Adrenal gland (tissue), 12 donors: ENCODE results near the gene C20orf144. TPM values are rescaled to one million over a fixed set of nuclear protein-coding genes. Genes with fewer than 3 reads are reported as not detected.

ENCODE experiments used
- DNase-seq, 7 donors: peaks; one replicate each; pipeline ENCODE4 v3.0.0-alpha.2; 2019 to 2020
- H3K27ac ChIP-seq, 5 donors: fragments of 200-600 bp; sonication (generic) in 4 of 5; 1 replicate in 3 of 5; 2 replicates in 2 of 5; pipeline versions ENCODE4 v1.5.1 to v1.8.0; 2016 to 2020; ENCODE audit warnings: mild to moderate bottlenecking in 1 of 5
- H3K27me3 ChIP-seq: fragments of 200-600 bp; 2 replicates; pipeline ENCODE4 v1.8.0; 2021
- H3K36me3 ChIP-seq, 2 donors: fragments of 200-600 bp; replicated peaks in 1 of 2; 1 replicate in 1 of 2; 2 replicates in 1 of 2; pipeline versions ENCODE4 v1.5.1 to v1.8.0; 2018 to 2022
- H3K4me1 ChIP-seq, 2 donors: fragments of 200-600 bp; replicated peaks in 1 of 2; 1 replicate in 1 of 2; 2 replicates in 1 of 2; pipeline versions ENCODE4 v1.5.1 to v1.8.0; 2018 to 2021
- H3K4me3 ChIP-seq, 4 donors: fragments of 200-600 bp; sonication (generic) in 3 of 4; one replicate each; pipeline ENCODE4 v1.5.1; 2016 to 2018
- H3K9me3 ChIP-seq, 3 donors: fragments of 200-600 bp; sonication (generic) in 1 of 3; replicated peaks in 1 of 3; 1 replicate in 2 of 3; 2 replicates in 1 of 3; pipeline versions ENCODE4 v1.5.1 to v1.8.0; 2016 to 2021
- POLR2A ChIP-seq, 2 donors: fragments of 450-650 bp; IDR thresholded peaks; one replicate each; pipeline ENCODE4 v1.6.1; 2017; ENCODE audit warnings: antibody characterized with exemption in 2 of 2, mild to moderate bottlenecking in 2 of 2, moderate library complexity in 1 of 2
- WGBS, 4 donors: extraction: QIAGEN DNeasy Blood & Tissue Kit in 2 of 4; methylation state at CpG; one replicate each; pipeline versions ENCODE4 v1.1.5 to v1.1.7; 2013 to 2017; 5-methylcytosine and 5-hydroxymethylcytosine counted together
- intact Hi-C, 2 donors: fragments of 100-400 bp; cut with DNase I; formaldehyde crosslinking; loops; one replicate each; pipeline versions ENCODE4 v1.14.1 to v1.15.0; 2022 to 2023
- polyA plus RNA-seq, 3 donors: library from polyadenylated mRNA; stranded (reverse); fragments of 200-250 nt in 2 of 3; fragments of 350-450 nt in 1 of 3; fragmentation: Illumina TruSeq in 1 of 3; extraction: RNeasy Lipid Tissue Mini Kit (QIAGEN cat#74804) in 1 of 3; gene quantifications; one replicate each; pipeline ENCODE4 v1.2.3, GENCODE V29; 2013 to 2014
- total RNA-seq, 9 donors: library from RNA; depleted of rRNA in 4 of 9; stranded (reverse); fragments of >200 nt in 4 of 9; fragments of 120-200 nt in 1 of 9; fragmentation: NEBNext Ultra II Directional in 1 of 9; extraction: Animal tissue kit (Norgen Biotek cat#: 25700) in 1 of 9; gene quantifications; one replicate each; pipeline versions ENCODE4 v1.1.0 to v1.2.4, GENCODE V29; 2013 to 2023
- TF ChIP-seq, protein P1 (sequence below), 6 experiments: fragments of 450-650 bp in 4 of 6; fragments of 200-600 bp in 2 of 6; sonication (generic) in 1 of 6; IDR thresholded peaks; 1 replicate in 5 of 6; 2 replicates in 1 of 6; pipeline versions ENCODE4 v1.5.1 to v1.8.0; 2016 to 2021; ENCODE audit warnings: antibody characterized with exemption in 6 of 6, mild to moderate bottlenecking in 2 of 6, moderate library complexity in 1 of 6
- donor health status: healthy with polysubstance abuse.
- donor health status: Bipolar disorder and iron deficiency.
- donor health status: DM: yes; HTN: yes; CAD: no.
- donor health status: DM: no; HTN: no; CAD: no.
- donor health status: DM: no; HTN: no; CAD: no.
- donor health status: DM: yes; HTN: yes; CAD: no.

The C20orf144 gene
- total and polyA plus RNA-seq, 12 donors = 0.06 to 0.32 (median 0.14) TPM; not detected in 7

- Histone ChIP-seq H3K27me3 (no peaks in the 10 kb centered on the region), H3K36me3 (no peaks in the 10 kb centered on the region), H3K27ac (no peak overlapping the region), H3K4me3 (no peak overlapping the region), H3K4me1 (peaks cover 9 to 14% of the 10 kb centered on the region in 2 donors), H3K9me3 (no peaks in the 10 kb centered on the region)
- intact Hi-C loops = loop anchor here in 1 of 2 donors (5.0 kb wide), 1 partner anchor 42 kb away; the partner anchor contains the start of gene PXMP4
- DNase-seq = no peak
- WGBS, 4 donors = 91 to 98% (median 94%) methylated on average over 2 of the region's 2 CpGs
- TF ChIP-seq, protein P1, sequence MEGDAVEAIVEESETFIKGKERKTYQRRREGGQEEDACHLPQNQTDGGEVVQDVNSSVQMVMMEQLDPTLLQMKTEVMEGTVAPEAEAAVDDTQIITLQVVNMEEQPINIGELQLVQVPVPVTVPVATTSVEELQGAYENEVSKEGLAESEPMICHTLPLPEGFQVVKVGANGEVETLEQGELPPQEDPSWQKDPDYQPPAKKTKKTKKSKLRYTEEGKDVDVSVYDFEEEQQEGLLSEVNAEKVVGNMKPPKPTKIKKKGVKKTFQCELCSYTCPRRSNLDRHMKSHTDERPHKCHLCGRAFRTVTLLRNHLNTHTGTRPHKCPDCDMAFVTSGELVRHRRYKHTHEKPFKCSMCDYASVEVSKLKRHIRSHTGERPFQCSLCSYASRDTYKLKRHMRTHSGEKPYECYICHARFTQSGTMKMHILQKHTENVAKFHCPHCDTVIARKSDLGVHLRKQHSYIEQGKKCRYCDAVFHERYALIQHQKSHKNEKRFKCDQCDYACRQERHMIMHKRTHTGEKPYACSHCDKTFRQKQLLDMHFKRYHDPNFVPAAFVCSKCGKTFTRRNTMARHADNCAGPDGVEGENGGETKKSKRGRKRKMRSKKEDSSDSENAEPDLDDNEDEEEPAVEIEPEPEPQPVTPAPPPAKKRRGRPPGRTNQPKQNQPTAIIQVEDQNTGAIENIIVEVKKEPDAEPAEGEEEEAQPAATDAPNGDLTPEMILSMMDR (IDR thresholded peaks at IDR 0.05) = no peak
- no peak for TF ChIP-seq POLR2A (IDR thresholded peaks at IDR 0.05)
These were observed 18.6 kb downstream of the C20orf144 start for GRCh38 chr20:33680686-33681085.

DNA sequence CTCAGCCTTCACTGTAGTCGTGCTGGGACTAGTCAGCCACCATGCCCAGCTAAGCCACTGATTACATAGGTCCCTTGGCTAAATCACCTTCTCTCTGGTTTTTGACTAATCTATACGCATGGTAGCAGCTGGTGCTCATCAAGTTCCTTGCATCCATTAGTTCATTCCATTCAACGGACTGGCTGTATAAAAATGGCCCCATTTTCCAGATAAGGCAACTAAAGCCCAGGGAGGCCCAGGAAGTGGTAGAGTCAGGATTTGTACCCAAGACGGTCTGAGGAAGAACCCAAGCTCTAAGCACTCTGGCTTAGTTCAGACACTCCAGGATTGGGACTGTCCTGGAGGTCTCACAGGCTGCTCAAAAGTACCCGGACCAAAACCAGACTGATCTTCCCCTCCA is 19.2 kb downstream of the C20orf144 start:
- WGBS, 4 donors = 86 to 93% (median 89%) methylated on average over 5 of the region's 5 CpGs
- DNase-seq = no peak
- H3K36me3 ChIP-seq = no peaks in the 10 kb centered on the region
- intact Hi-C loops = loop anchor here in 1 of 2 donors (5.0 kb wide), 1 partner anchor 41 kb away; the partner anchor contains the start of gene PXMP4
- no peak overlapping the region for H3K4me3 ChIP-seq
- H3K27me3 ChIP-seq = no peaks in the 10 kb centered on the region
- TF ChIP-seq, protein P1 (IDR thresholded peaks at IDR 0.05) = no peak
- no peak for TF ChIP-seq POLR2A (IDR thresholded peaks at IDR 0.05)
- H3K9me3 ChIP-seq = no peaks in the 10 kb centered on the region
- peaks cover 4 to 9% of the 10 kb centered on the region in 2 donors for H3K4me1 ChIP-seq
- H3K27ac ChIP-seq = no peak overlapping the region

GRCh38 chr20:33681728-33682353 is 19.7 kb downstream of the C20orf144 start:
- H3K4me3 ChIP-seq = no peak overlapping the region
- H3K9me3 ChIP-seq = no peaks in the 10 kb centered on the region
- no peak overlapping the region for H3K27ac ChIP-seq
- intact Hi-C loops = loop anchor here in 1 of 2 donors (5.0 kb wide), 1 partner anchor 40 kb away; the partner anchor contains the start of gene PXMP4
- TF ChIP-seq, protein P1 (IDR thresholded peaks at IDR 0.05) = no peak
- no peak for TF ChIP-seq POLR2A (IDR thresholded peaks at IDR 0.05)
- H3K27me3 ChIP-seq = no peaks in the 10 kb centered on the region
- no peak for DNase-seq
- WGBS, 4 donors = 89 to 96% (median 91%) methylated on average over 9 of the region's 9 CpGs
- H3K36me3 ChIP-seq = no peaks in the 10 kb centered on the region
- H3K4me1 ChIP-seq = peaks cover 4 to 10% of the 10 kb centered on the region in 2 donors

DNA sequence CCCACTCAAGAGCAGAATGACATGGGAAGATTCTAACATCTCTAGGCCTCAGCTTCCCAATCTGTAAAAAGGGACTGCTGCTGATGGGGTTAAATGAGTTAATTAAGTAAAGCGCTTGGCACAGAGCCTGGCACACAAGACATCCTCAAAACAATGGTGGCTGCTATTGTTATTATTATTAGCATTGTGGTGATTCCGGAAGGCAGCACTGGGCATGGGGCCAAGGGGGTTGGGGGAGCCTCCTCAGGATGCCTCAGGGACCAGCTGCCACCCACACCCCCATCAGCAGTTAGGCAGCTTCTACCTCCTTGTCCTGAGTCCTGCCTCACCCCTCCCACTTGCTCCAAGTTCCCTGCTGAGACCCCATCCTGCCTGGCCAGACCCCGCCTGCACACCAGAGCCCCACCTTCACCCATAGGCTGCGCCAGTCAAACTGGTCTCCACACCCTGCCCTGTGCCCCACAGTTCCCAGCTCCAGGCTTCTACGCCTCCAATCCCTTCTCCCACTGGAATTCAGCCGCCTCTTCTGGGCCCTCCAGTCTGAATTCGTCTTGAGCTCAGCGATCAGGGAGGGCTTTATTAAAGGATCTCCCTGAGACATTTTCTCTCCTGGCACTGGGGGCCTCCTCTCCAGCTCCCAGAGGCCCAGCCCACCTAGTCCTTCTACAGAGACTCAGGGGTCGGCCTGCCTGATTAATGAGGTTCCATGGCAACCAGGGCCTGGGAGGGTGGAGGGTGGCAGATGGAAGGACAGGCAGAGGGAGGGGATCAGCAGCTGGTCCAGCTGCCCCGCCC is 22.6 kb downstream of the C20orf144 start:
- intact Hi-C loops = loop anchor here in 1 of 2 donors (5.0 kb wide), 1 partner anchor 38 kb away; the partner anchor contains the start of gene PXMP4
- Histone ChIP-seq H3K36me3 (no peaks in the 10 kb centered on the region), H3K27me3 (no peaks in the 10 kb centered on the region), H3K9me3 (no peaks in the 10 kb centered on the region), H3K4me1 (peaks cover 20 to 30% of the 10 kb centered on the region in 2 donors), H3K4me3 (peak overlapping the region in 1 of 4 donors; percentile 49), H3K27ac (no peak overlapping the region)
- WGBS, 4 donors = 45 to 65% (median 50%) methylated on average over 9 to 10 of the region's 10 CpGs
- DNase-seq = peak in 1 of 7 donors; percentile 60
- TF ChIP-seq POLR2A (IDR thresholded peaks at IDR 0.05) = no peak
- TF ChIP-seq, protein P1 (IDR thresholded peaks at IDR 0.05) = no peak
